Right forelimb (tissue), 1 donor: Measurements from ENCODE around the gene UPK3B.
"Not testable (repeated sequence)": the region's sequence is repeated elsewhere in the genome, so short reads cannot be mapped to it uniquely, and the experiment has no call there.

Experiments
- DNase-seq: peaks from one replicate; pipeline ENCODE4 v3.0.0-alpha.2; 2018

Gene UPK3B

GRCh38 chr7:76495717-76496116, 14.6 kb upstream of the UPK3B start:
- not testable (repeated sequence) for DNase-seq

- not testable (repeated sequence) for DNase-seq
Measured at GRCh38 chr7:76497918-76498582, 12.3 kb upstream of the UPK3B start.

GRCh38 chr7:76498583-76499200, 11.7 kb upstream of the UPK3B start:
- DNase-seq = not testable (repeated sequence)

GRCh38 chr7:76499201-76499923, 11.0 kb upstream of the UPK3B start:
- not testable (repeated sequence) for DNase-seq

DNA sequence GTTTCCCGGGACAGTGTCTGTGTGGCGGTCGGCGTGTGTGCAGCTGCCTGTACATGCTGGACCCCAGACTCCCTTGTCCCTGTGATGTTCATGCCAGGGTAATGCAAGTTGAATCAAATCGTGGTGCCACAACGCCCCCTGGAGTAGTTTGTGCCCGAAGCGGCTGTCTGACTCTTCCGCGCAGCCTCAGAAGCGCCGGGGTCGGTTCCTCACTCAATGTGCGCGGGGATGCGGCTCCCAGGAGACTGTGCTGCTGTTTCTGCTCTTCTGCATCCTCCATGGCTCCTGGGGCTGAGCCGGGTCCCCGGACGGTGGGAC, 10.5 kb upstream of the UPK3B start:
- DNase-seq = not testable (repeated sequence)

DNA sequence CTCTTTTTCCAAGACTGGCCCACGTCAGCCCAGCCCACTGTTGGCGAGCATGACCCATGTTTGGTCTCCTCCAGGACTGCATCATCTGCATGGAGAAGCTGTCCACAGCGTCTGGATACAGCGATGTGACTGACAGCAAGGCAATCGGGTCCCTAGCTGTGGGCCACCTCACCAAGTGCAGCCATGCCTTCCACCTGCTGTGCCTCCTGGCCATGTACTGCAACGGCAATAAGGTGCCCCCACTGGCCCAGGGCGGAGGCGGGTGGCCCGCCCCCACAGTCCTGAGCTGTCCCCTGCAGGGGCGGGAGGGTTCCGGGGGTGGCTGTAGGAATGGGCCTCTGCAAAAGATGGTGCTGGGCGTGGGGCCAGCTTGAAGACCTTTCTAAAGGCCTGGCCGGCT, 8.1 kb upstream of the UPK3B start:
- DNase-seq = peak; percentile 18

GRCh38 chr7:76502836-76503235, 7.5 kb upstream of the UPK3B start:
- peak; percentile 26 for DNase-seq

DNA sequence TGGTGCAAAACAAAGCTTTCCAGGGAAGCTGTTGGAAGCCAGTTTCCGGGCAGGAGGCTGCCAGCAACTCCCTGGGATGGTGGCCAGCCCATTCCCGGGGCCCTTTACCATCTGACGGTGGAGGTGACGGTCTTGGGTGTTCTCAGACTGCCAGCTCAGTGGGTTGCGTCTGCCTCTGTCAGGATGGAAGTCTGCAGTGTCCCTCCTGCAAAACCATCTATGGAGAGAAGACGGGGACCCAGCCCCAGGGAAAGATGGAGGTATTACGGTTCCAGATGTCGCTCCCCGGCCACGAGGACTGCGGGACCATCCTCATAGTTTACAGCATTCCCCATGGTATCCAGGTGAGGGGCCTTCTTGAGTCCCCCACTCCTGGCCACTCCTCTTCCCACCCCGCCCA, 7.1 kb upstream of the UPK3B start:
- not testable (repeated sequence) for DNase-seq

- peak; percentile 38 for DNase-seq
Measured at GRCh38 chr7:76504351-76505167, 5.8 kb upstream of the UPK3B start.

DNA sequence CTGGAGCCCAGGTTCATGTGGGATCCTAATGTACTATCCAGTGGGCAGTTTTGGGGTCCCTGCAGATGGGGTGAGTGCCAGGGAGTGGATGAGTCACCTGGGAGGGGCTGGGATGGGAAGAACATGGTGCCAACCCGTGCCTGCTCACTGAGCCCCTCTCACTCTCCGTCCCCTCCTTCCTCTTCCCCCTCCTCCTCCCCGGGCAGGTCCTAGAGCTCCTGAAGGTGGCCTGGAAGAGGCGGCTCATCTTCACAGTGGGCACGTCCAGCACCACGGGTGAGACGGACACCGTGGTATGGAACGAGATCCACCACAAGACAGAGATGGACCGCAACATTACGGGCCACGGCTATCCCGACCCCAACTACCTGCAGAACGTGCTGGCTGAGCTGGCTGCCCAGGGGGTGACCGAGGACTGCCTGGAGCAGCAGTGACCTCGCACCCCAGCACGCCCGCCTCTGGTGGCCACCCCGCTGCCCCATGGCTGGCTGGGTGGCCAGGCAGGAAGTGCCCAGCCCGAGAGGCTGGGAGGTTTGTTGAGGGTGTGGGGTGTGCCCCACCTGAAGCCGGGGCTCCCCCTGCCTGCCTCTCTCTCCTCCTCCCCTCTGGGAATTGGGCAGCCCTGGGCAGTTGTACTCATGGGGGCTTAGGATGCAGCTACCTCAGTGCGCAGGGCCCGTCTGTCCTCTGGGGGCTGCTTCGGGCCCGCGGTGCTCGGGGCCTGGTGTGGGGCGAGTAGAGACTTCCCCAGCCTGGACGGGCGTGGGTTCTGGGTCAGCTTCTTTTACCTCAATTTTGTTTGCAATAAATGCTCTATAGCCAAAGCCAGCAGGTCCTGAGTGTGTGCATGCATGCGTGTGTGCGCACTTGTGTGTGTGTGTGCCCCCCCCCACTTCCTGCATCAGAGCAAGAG, 4.9 kb upstream of the UPK3B start:
- peak; percentile 40 for DNase-seq

DNA sequence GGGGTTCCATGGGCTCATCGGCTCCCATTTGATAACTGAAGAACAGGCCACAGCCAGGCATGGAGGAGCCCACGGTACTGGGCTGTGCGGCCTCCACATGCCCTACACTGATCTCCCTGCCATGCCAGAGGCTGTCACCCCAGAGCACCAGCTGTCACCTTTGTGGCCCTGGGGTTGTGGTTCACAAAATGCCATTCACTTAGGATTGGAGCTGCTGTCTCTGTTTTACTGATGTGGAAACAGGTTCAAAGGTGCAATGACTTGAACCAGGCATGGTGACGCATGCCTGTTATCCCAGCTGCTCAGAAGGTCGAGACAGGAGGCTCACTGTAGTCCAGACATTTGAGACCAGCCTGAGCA, 4.3 kb upstream of the UPK3B start:
- no peak for DNase-seq

- DNase-seq = not testable (repeated sequence)
Measured at GRCh38 chr7:76506643-76507042, 3.7 kb upstream of the UPK3B start.

DNA sequence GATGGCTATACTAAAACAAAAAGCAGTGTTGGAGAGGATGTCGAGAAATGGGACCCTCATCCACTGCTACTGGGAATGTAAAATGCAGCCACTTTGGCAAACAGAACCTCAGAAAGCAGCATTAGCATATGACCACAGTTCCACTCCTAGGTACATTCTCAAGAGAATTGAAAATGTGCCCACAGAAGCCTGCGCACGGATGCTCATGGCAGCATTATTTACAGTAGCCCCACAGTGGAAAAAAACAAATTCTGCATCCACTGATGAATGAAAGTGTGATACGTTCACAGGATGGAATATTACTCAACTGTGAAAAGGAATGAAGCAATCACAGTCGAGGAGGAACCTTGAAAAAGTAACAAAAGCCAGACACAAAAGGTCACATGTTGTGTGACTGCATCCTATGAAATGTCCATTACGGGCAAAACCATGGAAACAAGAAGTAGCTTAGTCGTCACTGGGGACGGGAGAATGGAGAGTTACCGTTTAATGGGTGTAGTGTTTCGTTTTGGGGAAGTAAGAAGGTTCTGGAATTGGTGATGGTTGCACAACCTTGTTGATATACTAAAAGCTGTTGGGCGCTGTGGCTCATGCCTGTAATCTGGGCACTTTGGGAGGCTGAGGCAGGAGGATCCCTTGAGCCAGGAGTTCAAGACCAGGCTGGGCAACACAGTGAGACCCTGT, 2.5 kb upstream of the UPK3B start:
- peak; percentile 24 for DNase-seq

DNA sequence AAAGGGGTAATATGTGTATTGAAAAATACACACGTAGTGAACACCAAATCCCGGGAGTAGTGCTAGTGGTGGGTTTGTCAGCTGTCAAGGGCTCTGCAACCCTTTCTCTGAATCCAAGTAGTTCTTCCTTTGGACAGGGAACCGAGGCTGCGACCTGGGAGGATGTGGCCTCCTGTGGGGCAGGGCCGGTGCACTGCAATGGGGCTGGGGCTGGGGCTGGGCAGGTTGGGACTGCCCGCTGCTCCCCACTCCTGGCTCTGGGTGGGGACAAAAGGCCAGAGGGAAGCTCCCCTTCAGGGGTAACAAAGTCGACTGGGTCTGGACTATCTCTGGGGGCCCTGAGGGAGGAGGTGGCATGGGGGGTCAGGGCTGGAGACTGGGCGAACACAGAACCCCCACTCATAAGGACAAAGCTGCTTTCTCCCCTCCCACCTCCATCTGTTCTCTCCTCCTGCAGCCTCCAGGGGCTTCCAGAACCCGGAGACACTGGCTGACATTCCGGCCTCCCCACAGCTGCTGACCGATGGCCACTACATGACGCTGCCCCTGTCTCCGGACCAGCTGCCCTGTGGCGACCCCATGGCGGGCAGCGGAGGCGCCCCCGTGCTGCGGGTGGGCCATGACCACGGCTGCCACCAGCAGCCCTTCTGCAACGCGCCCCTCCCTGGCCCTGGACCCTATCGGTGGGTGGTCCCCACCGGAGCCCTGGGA, 1.0 kb downstream of the UPK3B start:
- DNase-seq = not testable (repeated sequence)

DNA sequence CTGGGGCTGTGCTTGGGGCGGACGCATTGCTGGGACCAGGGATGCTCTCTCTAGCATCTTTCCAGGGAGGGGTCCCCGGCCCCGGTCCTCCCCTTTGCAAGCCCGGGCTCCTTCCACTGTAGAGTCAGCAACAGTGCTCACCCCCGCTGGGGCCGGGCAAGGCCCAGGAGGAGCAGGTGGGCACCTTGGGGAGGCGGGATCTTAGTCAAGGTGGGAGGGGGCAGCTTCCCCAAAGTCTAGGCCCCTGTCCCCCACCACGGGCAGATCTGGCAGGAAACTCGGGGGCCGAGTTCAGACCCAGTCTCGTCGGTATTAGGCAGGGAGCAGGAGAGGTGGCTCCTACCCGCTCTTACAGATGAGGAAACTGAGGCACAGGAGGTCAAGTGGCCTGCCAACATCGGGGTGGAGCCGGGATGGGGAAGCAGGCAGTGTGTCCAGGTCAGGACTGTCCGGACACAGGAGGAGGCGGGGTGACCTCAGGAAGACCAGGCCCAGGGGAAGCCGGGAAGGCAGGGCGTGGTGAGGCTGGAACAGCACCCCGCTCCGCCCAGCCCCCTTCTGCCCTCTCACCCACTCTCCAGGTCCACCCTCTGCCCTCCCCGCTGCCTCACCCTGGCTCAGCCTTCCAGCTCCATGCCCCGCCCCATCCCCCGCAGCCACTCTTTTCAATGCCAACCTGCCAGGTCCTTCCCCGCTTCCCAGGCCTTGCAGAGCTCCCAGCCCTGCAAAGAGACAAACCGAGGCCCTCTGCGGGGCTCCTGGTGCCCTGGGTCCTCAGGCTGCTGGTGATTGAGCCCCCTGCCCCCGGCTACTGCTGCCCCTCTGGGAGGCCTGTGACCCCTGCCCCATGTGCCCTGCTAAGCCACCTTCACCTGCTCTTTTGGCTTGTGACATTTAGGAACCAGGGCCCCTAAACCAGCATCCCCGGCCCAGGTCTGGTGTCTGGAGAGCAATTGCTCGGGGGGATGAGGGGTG, 1.8 kb downstream of the UPK3B start:
- DNase-seq = not testable (repeated sequence)

DNA sequence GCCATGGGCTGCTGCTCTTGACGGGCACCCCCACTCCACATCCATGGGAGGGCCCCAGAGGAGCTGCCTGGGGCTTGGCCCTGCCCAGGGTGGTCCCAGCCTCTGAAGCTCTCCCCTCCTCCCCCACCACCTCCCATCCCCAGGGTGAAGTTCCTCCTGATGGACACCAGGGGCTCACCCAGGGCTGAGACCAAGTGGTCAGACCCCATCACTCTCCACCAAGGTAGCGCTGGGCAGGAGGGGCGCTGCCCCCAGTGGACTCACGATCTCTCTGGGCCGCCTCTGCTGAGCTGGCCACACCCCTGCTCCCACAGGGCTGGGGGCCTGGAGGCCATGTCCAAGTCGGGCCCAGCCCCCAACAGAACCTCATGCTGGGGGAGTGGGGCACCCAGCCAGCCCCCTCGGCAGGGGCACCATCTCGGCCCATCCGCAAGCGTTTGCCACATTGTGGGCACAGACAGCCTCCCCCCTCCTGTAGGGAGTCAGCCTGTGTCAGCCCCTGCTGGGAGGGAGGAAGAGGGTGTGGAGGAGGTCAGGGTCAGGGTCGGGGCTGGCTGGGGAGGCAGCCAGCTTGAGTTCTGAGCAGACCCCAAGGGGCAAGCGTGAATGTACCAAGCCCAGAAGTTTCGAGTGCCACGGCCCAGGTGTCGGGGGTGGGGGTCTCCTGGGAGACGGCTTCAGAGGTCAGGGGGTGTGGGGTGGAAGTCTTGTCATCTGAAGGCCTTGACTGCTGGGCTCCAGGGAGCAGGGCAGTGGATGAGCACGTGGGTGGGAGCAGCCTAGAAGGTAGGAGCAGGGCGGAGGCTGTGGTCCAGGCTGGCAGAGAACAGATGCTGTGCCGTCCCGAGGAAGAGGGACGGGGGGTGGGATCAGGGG, 2.8 kb downstream of the UPK3B start:
- peak; percentile 33 for DNase-seq

DNA sequence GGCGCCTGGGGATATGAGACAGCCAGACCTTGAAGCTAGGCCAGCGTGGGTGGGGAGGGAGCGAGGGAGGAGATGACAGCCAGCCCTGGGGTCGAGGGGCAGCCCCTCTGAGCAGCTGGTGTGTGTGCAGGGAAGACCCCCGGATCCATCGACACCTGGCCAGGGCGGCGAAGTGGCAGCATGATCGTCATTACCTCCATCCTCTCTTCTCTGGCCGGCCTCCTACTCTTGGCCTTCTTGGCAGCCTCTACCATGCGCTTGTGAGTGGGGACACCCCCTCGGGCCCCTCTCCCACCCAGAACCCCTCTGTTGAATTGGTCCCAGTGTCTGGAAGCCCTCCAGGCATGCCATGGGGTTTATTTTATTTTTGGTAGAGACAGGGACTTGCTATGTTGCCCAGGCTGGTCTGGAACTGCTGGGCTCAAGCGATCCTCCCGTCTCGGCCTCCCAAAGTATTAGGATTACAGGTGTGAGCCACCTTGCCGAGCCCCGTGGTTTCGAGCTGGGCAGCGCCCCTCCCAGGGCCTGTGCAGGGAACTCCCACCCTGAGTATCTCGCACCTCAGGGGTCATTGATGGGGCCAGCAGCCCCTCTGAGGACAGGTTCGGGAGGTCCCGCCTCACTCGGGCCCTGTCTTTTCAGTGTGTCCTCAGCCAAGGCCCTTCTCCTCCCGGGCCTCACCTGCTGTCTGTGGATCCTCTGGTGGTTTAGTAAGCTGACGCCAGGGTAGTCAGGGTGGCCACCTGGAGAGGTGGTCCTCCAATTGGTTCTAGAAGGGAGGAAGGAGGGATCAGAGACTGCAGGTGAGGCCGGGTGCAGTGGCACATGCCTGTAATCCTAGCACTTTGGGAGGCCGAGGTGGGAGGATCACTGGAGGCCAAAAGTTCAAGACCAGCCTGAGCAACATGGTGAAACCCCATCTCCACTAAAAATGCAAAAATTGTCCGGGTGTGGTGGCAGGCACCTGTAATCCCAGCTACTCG, 3.8 kb downstream of the UPK3B start:
- DNase-seq = peak; percentile 31
